Right ventricle myocardium superior (tissue), 1 donor: ENCODE results near the gene ADRA2B. TPM values are rescaled to one million over a fixed set of nuclear protein-coding genes. Genes with fewer than 3 reads are reported as not detected.
"Not testable (repeated sequence)": the region's sequence is repeated elsewhere in the genome, so short reads cannot be mapped to it uniquely, and the experiment has no call there.

ENCODE experiments used
- ATAC-seq: fragments of 200-7000 bp; cut with Tn5 transposase; one replicate; pipeline ENCODE4 v1.9.1; 2020; ENCODE audit warnings: mild to moderate bottlenecking; ENCODE audit not compliant: poor library complexity
- DNase-seq: peaks from one replicate; pipeline ENCODE4 v3.0.0-alpha.2; 2020
- intact Hi-C: fragments of 100-400 bp; cut with DNase I; formaldehyde crosslinking; loops from one replicate; pipeline ENCODE4 v1.11.2; 2022
- total RNA-seq: library from RNA; stranded (reverse); fragmentation: NEBNext Ultra II Directional; extraction: Animal tissue kit (Norgen Biotek cat#: 25700); gene quantifications from one replicate; pipeline ENCODE4 v1.2.1, GENCODE V29; 2021
- donor health status: DM: no; HTN: yes; CAD: no; lungs with severe emphysema.

The ADRA2B gene
- total RNA-seq, 1 donor from 2014 or later = 6.4 TPM

DNA sequence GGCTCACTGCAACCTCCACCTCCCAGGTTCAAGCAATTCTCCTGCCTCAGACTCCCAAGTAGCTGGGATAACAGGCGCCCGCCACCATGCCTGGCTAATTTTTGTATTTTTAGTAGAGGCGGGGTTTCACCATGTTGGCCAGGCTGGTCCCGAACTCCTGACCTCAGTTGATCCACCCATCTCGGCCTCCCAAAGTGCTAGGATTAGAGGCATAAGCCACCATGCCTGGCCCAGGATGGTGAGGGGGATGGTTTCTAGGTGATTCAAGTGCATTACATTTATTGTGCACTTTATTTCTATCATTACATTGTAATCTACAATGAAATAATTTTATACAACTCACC is 25.2 kb upstream of the ADRA2B start:
- not testable (repeated sequence) for ATAC-seq, DNase-seq
- intact Hi-C loops = loop anchor here (10.0 kb wide), 1 partner anchor 123 kb away; the partner anchor contains the start of genes CIAO1 and TMEM127

DNA sequence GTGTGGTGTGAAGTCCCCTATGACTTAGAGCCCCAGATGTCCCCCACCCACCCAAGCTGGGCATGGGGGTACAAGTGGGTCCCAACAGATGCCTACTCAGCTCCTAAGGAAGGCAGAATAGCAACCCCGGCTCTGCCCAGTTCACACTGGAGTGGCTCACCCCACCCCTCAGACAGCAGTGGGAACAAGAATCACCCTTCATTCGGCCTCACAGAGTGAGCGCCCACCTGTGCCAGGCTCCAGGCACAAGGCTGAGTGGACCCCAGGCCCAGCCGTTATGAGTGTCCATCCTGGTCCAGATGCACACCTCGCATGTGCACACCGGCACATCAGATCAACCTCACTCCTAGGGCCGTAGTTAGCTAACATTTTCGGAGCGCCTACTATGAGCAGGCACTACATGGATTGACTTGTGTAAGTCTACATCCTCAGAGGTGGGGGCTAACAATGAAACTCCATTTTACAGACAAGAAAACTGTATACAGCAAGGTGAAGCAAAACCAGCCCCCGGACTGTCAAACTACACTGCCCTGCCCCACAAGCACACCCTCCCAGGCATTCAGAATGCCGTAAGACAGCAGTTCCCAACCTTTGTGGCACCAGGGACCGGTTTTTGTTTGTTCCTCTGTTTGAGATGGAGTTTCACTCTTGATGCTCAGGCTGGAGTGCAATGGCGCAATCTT is 24.7 kb upstream of the ADRA2B start:
- ATAC-seq (no peak), DNase-seq (peak; percentile 24)
- intact Hi-C loops = loop anchor here (10.0 kb wide), 1 partner anchor 124 kb away; the partner anchor contains the start of genes CIAO1 and TMEM127

DNA sequence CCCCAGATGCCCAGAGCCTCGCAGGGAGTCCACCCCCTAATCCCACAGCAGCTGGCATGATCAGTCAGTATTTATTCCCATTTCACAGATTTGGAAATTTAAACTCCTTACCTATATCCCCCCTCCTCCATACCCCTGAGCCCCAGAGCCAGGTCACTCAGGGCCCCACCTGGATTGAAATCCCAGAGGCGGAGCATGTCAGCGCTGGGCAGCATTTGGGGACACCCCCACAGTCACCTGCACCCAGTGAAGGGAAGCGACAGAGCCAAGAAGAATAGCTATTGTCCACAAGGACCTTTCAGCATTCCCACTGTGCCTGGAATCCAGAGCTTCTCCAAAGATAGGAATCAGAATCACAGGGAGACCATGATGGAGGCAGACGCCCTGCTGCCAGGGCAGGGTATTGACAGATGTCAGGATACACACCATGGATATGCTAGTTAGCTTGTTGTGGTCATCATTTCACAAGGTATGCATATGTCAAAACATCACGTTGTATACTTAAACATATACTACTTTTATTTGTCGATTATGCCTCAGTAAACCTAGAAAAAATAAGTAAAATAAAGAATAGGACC is 22.9 kb upstream of the ADRA2B start:
- ATAC-seq = no peak
- intact Hi-C loops = loop anchor here (5.0 kb wide), 1 partner anchor 368 kb away; the partner anchor contains the start of gene NEURL3
- DNase-seq = peak; percentile 11

DNA sequence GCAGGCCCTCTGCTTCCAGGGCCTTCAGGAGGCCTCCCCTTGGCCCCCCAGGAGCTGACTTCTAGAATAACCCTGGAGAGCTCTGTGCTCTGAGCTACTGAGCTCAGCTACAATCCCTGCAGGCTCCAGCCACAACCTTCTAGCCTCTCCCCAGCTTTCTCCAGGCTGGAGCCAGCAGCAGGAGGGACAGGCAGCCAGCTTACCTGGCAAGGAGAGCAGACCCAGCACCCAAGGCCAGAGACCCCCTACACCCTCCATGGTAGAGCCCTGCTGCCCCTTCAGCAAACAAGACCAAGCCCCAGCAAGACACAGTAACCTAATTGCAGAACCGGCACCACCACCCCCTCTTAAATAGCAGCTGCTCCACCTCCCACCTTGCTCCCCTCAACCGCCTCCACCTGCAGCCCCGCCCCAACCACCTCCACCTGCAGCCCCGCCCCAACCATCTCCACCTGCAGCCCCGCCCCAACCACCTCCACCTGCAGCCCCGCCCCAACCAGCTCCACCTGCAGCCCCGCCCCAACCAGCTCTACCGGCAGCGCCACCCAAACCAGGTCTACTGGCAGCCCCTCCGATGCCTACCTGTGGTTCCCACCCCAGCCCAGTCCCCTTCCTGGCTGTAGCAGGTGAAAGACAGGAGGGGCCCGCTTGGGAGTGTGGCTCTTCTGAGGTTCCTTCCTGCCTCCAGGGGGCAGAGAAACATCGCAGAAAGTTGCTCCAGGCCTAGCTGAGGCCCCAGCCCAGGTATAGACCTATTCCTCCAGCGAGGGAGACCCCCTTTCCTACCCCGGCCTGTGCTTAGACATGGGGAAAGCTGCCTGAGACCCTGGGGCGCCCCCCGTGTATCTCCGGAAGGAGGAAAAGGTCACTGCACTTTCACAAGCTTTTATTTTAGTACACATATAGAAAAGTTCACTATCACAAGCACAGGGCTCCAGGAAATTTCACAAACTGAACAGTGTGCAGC is 22.1 kb upstream of the ADRA2B start, which contains the start of gene ASTL:
Gene ASTL (minus strand): TSS at position 324 of the 967 bp plus-strand sequence. CDS start 66 bp downstream, at position 258.
- intact Hi-C loops = loop anchor here (5.0 kb wide), 1 partner anchor 369 kb away; the partner anchor contains the start of gene NEURL3
- DNase-seq (peak; percentile 47), ATAC-seq (peak; percentile 84)

DNA sequence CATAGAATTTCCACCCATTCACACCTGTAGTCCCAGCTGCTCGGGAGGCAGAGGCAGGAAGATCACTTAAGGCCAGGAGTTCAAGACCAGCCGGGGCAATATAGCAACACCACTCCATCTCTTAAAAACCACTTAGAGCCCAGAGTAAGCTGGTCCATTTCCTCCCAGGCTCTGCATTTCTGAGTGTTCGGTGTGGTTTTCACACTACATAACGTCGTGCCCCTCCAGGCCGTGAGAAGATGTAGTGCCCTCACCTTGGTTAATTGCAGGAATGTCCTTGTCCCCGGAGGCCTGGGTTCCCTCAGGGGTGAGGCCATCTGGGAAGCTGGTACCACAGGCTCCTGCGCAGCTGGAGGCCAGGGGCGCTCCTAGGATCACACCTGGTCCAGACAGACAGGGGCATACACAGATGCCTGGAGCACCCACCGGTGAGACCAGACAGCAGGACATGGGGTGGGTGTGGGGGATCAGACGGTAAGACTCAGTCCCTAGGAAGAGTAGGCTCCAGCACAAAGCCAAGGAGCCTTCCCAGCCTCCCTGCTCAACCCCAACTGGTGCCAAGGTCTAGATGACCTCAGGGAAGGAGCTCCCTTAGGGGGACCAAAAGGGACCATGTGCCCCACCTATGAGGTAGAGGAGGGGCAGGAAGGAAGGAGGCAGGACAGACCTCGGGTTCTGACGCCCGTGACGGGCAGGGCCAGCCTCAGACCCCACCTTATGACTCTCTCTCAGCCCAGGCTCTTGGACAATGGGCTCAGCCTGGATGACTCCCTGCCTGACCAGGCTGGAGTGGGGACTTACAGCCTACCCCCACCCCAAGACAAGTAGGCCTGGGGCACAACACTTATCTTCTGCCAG is 21.2 kb upstream of the ADRA2B start:
- intact Hi-C loops = loop anchor here (5.0 kb wide), 1 partner anchor 370 kb away; the partner anchor contains the start of gene NEURL3
- DNase-seq (peak; percentile 18), ATAC-seq (no peak)

DNA sequence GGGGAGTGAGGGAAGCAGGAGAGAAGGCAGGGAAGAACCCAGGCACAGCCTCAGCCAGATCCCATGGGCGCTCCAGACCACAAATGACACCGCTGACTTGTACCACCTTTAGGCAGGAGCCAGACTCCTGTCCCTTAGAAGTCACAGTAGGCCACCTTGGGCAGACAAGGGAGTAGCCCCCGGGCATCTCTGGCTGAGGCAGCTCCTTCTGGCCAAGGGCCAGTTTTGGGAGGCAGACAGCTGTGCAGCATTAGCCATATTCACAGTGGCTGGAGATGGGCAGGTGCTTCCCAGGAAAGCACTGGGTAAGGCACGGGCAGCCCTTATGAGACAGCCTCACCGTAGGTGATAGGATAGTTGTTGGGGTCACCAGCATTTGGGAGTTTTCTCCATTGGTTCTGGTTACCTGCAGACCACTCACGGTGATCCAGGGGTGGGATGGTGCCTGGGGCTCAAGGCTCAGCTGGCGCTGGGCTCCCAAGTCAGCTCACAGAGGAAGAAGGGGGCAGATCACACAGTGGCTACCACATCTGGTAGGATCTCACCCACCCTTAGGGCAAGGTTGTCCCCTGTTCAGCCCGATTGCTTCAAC is 19.9 kb upstream of the ADRA2B start:
- no peak for ATAC-seq
- DNase-seq = no peak
- intact Hi-C loops = loop anchor here (5.0 kb wide), 1 partner anchor 371 kb away; the partner anchor contains the start of gene NEURL3

DNA sequence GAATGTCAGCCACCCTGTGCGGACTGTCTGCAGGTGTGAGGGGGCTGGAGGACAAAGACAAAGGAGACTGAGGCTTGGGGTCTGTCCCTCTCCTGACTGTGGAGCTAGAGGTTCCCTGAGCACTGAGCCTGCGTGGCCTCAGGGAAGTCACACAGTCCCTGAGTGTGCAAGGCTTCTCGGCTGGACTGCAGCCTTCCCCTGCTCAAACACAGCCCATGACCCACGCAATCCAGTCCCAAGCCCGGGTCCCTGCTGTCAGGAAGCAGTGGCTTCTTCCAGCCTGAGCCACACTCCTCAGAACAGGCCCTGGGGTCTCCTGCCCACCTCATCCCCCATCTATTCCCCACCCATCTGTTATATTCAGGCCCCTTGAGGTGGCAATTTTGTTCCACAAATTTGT is 19.2 kb upstream of the ADRA2B start:
- DNase-seq = no peak
- ATAC-seq = no peak
- intact Hi-C loops = loop anchor here (5.0 kb wide), 1 partner anchor 372 kb away; the partner anchor contains the start of gene NEURL3

DNA sequence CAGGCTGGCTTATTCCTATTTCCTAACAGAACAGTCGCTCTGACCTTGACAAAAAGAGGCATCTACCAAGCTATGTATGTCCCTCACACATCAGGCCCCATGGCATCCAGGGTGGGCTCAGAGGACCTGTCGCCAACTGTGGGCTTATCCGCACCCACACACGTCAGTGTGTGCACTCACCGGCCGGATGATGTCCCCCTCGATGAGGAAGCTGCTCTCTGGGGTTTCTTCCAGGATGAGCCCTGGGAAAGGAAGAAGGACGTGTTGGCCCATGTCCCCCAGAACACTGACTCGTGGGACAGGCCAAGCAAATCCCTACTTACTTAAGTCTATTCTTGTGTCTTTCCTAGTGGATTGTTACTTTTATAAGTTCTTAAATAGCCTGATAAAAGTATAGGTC is 18.8 kb upstream of the ADRA2B start:
- no peak for DNase-seq
- no peak for ATAC-seq
- intact Hi-C loops = loop anchor here (5.0 kb wide), 1 partner anchor 372 kb away; the partner anchor contains the start of gene NEURL3

DNA sequence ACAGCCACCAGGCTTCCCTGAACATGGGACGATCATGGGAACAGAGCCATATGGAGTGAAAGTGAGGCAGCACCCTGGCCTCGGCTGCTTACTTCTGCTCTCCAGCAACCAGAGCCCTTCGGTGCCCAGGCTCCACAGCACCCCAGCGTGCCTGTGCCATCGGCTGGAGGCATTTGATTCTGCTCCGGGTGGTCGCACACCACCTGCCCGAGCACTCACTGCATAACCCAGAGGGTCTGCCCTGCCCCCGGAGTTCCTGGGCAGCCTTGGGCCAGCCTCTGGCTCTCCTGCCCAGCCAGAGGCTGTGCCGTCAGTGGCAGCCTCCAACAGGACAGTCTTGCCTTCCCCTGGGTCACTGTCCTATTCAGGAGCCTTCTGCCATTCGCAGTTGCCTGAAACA is 18.1 kb upstream of the ADRA2B start:
- no peak for DNase-seq
- intact Hi-C loops = no loop called here
- ATAC-seq = no peak

DNA sequence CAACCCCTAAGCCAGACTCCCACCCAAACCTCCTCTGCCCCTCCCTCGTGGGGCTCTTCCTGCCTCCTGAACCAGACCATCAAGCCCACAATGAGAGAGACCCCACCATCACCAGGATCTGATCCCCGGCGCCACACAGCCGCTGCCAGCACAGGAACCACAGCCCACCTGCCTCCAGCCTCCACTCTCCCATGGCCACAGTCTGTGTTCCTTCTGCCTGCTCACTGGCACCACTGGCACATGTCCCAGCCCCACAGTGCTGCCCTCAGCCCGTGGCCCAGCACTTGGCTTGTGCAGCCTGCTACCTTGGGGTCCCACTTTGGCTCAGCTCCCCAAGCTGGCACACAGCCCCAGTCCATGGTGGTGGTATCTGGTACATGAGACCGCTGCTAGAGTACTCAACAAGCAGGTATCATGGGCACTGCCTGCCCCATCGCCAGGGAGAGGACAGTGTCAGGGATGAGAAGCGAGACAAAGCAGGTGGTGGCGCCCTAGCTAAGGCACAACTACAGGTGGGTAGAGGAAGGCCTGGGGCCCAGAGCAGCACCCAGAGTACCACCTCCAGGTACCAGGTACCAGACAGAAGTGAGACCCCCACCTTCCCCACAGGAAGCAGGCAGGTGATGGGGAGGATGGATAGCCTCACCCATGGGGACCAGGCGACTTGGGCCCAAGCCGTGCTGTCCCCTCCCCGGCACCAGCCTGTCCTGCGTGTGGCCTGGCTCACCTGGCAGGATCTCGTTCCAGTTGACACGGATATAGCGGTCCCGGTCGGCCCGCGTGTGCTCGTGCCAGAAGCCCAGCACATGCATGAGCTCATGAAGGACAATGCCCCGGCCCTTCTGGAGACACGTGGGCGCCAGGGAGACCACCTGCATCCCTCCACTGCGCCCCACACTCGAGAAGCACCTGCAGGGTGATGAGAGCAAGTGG is 15.7 kb upstream of the ADRA2B start:
- DNase-seq (no peak), ATAC-seq (no peak)
- intact Hi-C loops = no loop called here

DNA sequence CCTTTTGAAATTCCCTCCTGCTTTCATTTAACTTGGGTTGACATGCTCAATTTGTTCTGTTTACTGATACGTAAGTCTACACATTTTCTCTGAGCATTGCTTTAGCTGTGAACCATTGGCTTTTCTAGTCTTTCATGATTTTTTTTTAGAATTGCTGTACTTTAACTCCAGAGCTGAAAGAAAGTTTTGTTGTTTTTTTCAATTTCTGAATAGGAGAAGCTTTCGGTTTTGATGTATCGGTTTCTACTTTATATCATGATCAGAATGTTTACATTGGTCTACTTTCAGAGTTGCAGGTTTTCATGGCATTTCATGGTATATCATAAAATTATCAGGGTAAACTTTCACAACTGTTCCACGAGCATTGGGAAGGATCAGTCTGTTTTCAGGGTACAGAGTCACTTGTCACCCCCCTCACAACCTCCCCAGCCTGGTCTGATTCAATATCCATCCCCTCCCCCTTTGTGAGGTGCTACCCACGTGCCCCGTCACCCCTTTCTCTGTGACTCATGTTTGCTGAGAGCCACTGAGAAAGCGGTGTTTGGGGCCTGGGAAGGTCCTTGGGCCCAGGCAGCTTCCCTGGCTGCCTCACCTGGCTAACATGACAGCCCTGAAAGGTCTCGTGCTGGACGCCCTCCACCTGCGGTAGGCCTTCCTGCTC is 14.9 kb upstream of the ADRA2B start:
- ATAC-seq (no peak), DNase-seq (no peak)
- intact Hi-C loops = no loop called here

DNA sequence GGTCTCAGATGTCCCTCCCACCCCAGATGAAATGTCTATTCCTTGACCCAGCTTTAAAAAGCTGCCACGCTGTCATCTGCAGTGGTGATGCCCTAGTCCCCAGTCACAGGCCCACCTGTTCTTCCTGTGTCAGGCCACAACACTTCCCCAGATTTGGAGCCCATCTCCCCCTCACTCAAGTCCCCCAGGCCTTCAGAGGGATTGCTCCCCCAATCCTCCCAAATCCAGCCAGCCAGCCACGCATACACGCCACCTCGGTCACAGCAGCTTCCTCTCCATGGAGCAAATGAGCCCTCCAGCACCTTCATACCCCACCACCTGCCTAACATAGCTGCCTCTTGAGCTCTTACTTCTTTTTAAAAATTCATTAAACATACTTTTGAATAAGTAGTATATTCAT is 14.1 kb upstream of the ADRA2B start:
- no peak for DNase-seq
- ATAC-seq = no peak

DNA sequence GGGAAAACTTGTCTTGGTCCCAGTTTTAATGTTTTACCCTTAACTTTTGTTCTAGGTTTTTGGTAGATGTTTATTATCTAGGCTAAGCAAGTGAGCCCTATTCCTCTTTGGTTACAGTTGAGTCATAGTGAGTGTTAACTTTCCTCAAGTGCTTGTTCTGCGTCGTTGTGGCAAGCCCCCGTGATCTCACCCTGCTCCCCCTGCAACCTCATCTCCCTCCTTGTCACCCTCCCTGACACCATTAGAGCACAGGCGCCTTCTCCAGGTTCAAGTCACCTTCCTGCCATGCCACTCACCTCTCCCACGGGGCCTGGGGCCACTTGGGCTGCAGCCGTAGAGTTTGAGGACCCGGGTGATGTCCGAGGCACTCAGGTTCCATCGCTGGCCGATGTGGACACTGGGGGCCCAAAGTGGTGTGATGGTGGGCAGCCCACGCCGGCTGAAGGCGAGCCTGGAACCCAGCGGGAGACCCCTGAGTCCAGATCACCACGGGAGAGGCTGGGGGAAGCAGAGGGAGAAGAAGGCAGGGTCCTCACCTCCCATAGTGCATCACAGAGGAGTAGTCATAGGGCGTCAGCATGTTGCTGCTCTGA is 13.3 kb upstream of the ADRA2B start:
- intact Hi-C loops = no loop called here

More for the DNA sequence above, 14.1 kb upstream of the ADRA2B start:
- intact Hi-C loops = no loop called here

DNA sequence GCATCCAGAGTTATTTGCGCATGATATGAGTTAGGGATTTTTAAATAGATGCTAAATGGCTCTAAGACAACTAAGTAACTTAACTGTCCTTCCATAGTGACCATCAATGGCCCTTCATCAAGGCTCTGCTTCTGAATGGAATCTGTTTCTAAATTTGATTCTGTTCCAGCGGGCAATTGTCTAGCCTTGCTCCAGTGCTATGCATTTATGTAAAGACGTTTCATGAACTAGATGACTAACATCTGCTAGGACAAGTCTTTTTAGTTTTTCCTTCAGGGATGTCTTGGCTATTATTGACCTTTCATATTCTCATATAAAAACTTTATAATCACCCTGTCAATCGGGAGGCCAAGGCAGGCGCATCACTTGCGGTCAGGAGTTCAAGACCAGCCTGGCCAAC is 12.1 kb upstream of the ADRA2B start:
- intact Hi-C loops = no loop called here
- no peak for DNase-seq
- ATAC-seq = no peak

More for the DNA sequence above, 13.3 kb upstream of the ADRA2B start:
- DNase-seq (no peak), ATAC-seq (no peak)

DNA sequence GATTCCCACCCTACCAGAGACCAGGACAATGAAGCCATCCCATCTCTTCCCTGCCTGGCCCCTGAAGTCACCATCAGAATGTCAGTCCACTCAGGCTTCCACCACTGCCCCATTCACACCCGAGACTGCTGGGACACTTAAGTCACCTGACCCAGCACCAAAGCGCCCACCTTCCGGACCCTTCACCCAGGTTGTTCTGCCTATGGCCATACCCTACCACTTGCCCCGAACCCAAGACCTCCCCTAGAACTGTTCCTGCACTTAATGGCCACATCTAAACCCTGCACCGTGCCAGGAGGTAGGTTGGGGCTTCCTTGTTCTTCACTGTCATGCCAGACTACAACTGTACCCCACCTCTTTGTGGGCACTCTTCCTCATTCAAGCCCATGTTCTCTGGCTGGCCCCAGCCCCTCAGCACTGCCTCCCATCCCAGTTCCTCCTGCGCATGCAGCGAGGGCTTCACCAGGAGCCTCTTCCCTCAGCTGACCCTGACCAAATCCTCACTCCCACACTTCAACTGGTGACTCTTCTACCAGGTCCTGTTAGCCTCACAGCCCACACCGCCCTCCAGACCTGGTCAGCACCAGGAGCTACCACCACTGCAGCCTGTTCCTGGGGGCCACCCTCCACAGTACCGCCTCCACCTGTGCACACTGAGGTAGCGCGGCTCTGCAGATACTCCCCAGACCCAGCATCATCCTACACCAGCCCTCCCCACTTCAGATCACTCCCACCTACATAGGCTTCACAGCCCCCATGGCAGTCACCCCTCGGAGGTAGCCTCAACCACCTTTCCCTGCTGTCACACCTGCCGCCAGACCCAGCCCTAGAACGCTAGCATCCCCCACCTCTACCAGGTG is 8.3 kb upstream of the ADRA2B start:
- no peak for ATAC-seq
- no peak for DNase-seq
- intact Hi-C loops = no loop called here
